Liver (tissue), 9 donors: ENCODE data around the gene PFN3. TPM values are rescaled to one million over a fixed set of nuclear protein-coding genes. Genes with fewer than 3 reads are reported as not detected.

Experiments
- DNase-seq: peaks from one replicate; pipeline ENCODE4 v3.0.0-alpha.2; 2017; ENCODE audit warnings: low spot score
- H3K27ac ChIP-seq, 2 donors: one replicate each; pipeline ENCODE4 v1.7.0; 2013; ENCODE audit warnings: inconsistent platforms in 2 of 2, low read length in 2 of 2, control low read depth in 1 of 2, low read depth in 1 of 2, mild to moderate bottlenecking in 1 of 2
- H3K27me3 ChIP-seq, 4 donors: one replicate each; pipeline versions ENCODE4 v1.6.1 to v1.7.0; 2013; ENCODE audit warnings: low read length in 3 of 4, inconsistent platforms in 1 of 4, mild to moderate bottlenecking in 1 of 4, moderate library complexity in 1 of 4; ENCODE audit not compliant: control insufficient read depth in 4 of 4, insufficient read depth in 4 of 4
- H3K36me3 ChIP-seq, 4 donors: one replicate each; pipeline versions ENCODE4 v1.6.1 to v1.7.0; 2013; ENCODE audit warnings: low read length in 3 of 4, mild to moderate bottlenecking in 3 of 4, low read depth in 1 of 4, moderate library complexity in 1 of 4; ENCODE audit not compliant: control insufficient read depth in 4 of 4, insufficient read depth in 3 of 4
- H3K4me1 ChIP-seq, 4 donors: one replicate each; pipeline versions ENCODE4 v1.6.1 to v1.7.0; 2013; ENCODE audit warnings: low read length in 3 of 4, mild to moderate bottlenecking in 3 of 4, moderate library complexity in 1 of 4; ENCODE audit not compliant: control insufficient read depth in 4 of 4, insufficient read depth in 4 of 4
- H3K4me3 ChIP-seq, 3 donors: one replicate each; pipeline versions ENCODE4 v1.6.1 to v1.7.0; 2013; ENCODE audit warnings: low read length in 3 of 3, control low read depth in 1 of 3, low read depth in 1 of 3, mild to moderate bottlenecking in 1 of 3
- H3K9ac ChIP-seq, 2 donors: one replicate each; pipeline ENCODE4 v1.7.0; 2013; ENCODE audit warnings: low read length in 2 of 2, mild to moderate bottlenecking in 2 of 2, moderate library complexity in 2 of 2, control low read depth in 1 of 2, low read depth in 1 of 2
- H3K9me3 ChIP-seq, 4 donors: one replicate each; pipeline versions ENCODE4 v1.6.1 to v1.7.0; 2013; ENCODE audit warnings: low read length in 3 of 4; ENCODE audit not compliant: control insufficient read depth in 4 of 4
- ATF3 ChIP-seq: IDR thresholded peaks from 2 replicates; pipeline ENCODE4 v1.6.1; 2016; ENCODE audit warnings: antibody characterized with exemption
- CTCF ChIP-seq: fragments of 150-350 bp; IDR thresholded peaks from 2 replicates; pipeline ENCODE4 v1.5.1; 2017; ENCODE audit warnings: improper control_type of control experiment, low read depth, low read length; ENCODE audit not compliant: missing input control
- EGR1 ChIP-seq, 2 donors: IDR thresholded peaks; 2 replicates each; pipeline ENCODE4 v1.6.1; 2016 to 2018; ENCODE audit warnings: antibody characterized with exemption in 2 of 2, low read depth in 2 of 2
- FOXA1 ChIP-seq: IDR thresholded peaks from 2 replicates; pipeline ENCODE4 v1.6.1; 2016; ENCODE audit warnings: antibody characterized with exemption
- GABPA ChIP-seq, 2 donors: IDR thresholded peaks in 1 of 2; conservative IDR thresholded peaks in 1 of 2; 2 replicates each; pipeline ENCODE4 v1.6.1; 2016; ENCODE audit warnings: antibody characterized with exemption in 2 of 2, mild to moderate bottlenecking in 1 of 2, moderate library complexity in 1 of 2
- HNF4G ChIP-seq: IDR thresholded peaks from 2 replicates; pipeline ENCODE4 v1.6.1; 2016; ENCODE audit warnings: antibody characterized with exemption
- JUND ChIP-seq, 2 donors: IDR thresholded peaks; 2 replicates each; pipeline ENCODE4 v1.6.1; 2016; ENCODE audit warnings: antibody characterized with exemption in 2 of 2
- MAX ChIP-seq: IDR thresholded peaks from 2 replicates; pipeline ENCODE4 v1.6.1; 2016; ENCODE audit warnings: antibody characterized with exemption
- NR2F2 ChIP-seq: IDR thresholded peaks from 2 replicates; pipeline ENCODE4 v1.6.1; 2016; ENCODE audit warnings: antibody characterized with exemption
- RAD21 ChIP-seq, 2 donors: IDR thresholded peaks; 2 replicates each; pipeline ENCODE4 v1.6.1; 2016; ENCODE audit warnings: antibody characterized with exemption in 2 of 2, mild to moderate bottlenecking in 2 of 2
- REST ChIP-seq: IDR thresholded peaks from 2 replicates; pipeline ENCODE4 v1.6.1; 2016; ENCODE audit warnings: antibody characterized with exemption, mild to moderate bottlenecking
- RXRA ChIP-seq, 2 donors: IDR thresholded peaks; 2 replicates each; pipeline ENCODE4 v1.6.1; 2017 to 2018; ENCODE audit warnings: antibody characterized with exemption in 2 of 2, mild to moderate bottlenecking in 1 of 2
- SP1 ChIP-seq: IDR thresholded peaks from 2 replicates; pipeline ENCODE4 v1.6.1; 2018; ENCODE audit warnings: antibody characterized with exemption, mild to moderate bottlenecking
- TAF1 ChIP-seq: conservative IDR thresholded peaks from 2 replicates; pipeline ENCODE4 v1.6.1; 2016; ENCODE audit warnings: antibody characterized with exemption, mild to moderate bottlenecking
- YY1 ChIP-seq: IDR thresholded peaks from 2 replicates; pipeline ENCODE4 v1.6.1; 2016; ENCODE audit warnings: antibody characterized with exemption, mild to moderate bottlenecking
- ZBTB33 ChIP-seq: IDR thresholded peaks from 2 replicates; pipeline ENCODE4 v1.6.1; 2016; ENCODE audit warnings: antibody characterized with exemption
- WGBS: extraction: QIAGEN DNeasy Blood & Tissue Kit; methylation state at CpG from one replicate; pipeline ENCODE4 v1.1.7; 2013; 5-methylcytosine and 5-hydroxymethylcytosine counted together
- polyA plus RNA-seq, 2 donors: library from polyadenylated mRNA; stranded (reverse) in 1 of 2; unstranded in 1 of 2; fragments of 200-250 nt in 1 of 2; fragments of >200 nt in 1 of 2; fragmentation: Nextera tagmentation in 1 of 2; extraction: Ambion mirVana in 1 of 2; gene quantifications; one replicate each; pipeline versions ENCODE4 v1.2.1 to v1.2.3, GENCODE V29; 2013 to 2015
- total RNA-seq, 2 donors: library from RNA; depleted of rRNA; stranded (reverse); fragments of >200 nt; gene quantifications; one replicate each; pipeline ENCODE4 v1.2.3, GENCODE V29; 2014
- donor health status: healthy.
- donor health status: healthy.
- donor health status: healthy.
- donor health status: healthy.
- donor health status: healthy.

Gene PFN3
- total and polyA plus RNA-seq, 4 donors, result not detected

- Histone ChIP-seq H3K4me1 (peaks cover 0 to 11% (median 6%) of the 10 kb centered on the region in 4 donors), H3K9ac (no peak overlapping the region), H3K27me3 (no peaks in the 10 kb centered on the region), H3K27ac (no peak overlapping the region), H3K4me3 (no peak overlapping the region), H3K36me3 (peaks cover 0 to 6% (median 0%) of the 10 kb centered on the region in 4 donors), H3K9me3 (no peaks in the 10 kb centered on the region)
- DNase-seq, result no peak
- WGBS, result 92% methylated on average over 10 of the region's 10 CpGs
- TF ChIP-seq HNF4G (no peak), CTCF (no peak), TAF1 (no peak), ZBTB33 (no peak), JUND (IDR thresholded peaks at IDR 0.05) (no peak), REST (no peak), NR2F2 (no peak), ATF3 (no peak), MAX (no peak), RXRA (IDR thresholded peaks at IDR 0.05) (no peak), YY1 (no peak), RAD21 (IDR thresholded peaks at IDR 0.05) (no peak), EGR1 (IDR thresholded peaks at IDR 0.05; ENCODE audit: low read depth in 2 of 2) (no peak), FOXA1 (no peak)
These were observed 3.7 kb downstream of the PFN3 start for GRCh38 chr5:177396807-177397206.

GRCh38 chr5:177396078-177396477, 4.4 kb downstream of the PFN3 start:
- H3K9ac ChIP-seq, result no peak overlapping the region
- H3K36me3 ChIP-seq, result no peaks in the 10 kb centered on the region
- no peaks in the 10 kb centered on the region for H3K27me3 ChIP-seq
- H3K9me3 ChIP-seq, result no peaks in the 10 kb centered on the region
- H3K4me3 ChIP-seq, result no peak overlapping the region
- no peak for DNase-seq
- WGBS, result 66% methylated on average over 8 of the region's 8 CpGs
- no peak overlapping the region for H3K27ac ChIP-seq
- H3K4me1 ChIP-seq, result peaks cover 0 to 11% (median 6%) of the 10 kb centered on the region in 4 donors
- no peak for TF ChIP-seq RXRA (IDR thresholded peaks at IDR 0.05)
- no peak for TF ChIP-seq SP1
- no peak for TF ChIP-seq ATF3
- no peak for TF ChIP-seq REST
- no peak for TF ChIP-seq MAX
- TF ChIP-seq GABPA (IDR thresholded peaks at IDR 0.05 in 1 of 2, conservative IDR thresholded peaks at IDR 0.05 in 1 of 2), result no peak
- TF ChIP-seq NR2F2, result no peak
- no peak for TF ChIP-seq TAF1
- TF ChIP-seq CTCF, result no peak
- TF ChIP-seq HNF4G, result no peak
- TF ChIP-seq RAD21 (IDR thresholded peaks at IDR 0.05), result no peak
